ENCODE measurements around the gene GALNTL6. TPM values are rescaled to one million over a fixed set of nuclear protein-coding genes. Genes with fewer than 3 reads are reported as not detected.

The GALNTL6 gene
- total RNA-seq, 2 donors from 2014 or later, result 0.71 TPM; not detected in 1

DNA sequence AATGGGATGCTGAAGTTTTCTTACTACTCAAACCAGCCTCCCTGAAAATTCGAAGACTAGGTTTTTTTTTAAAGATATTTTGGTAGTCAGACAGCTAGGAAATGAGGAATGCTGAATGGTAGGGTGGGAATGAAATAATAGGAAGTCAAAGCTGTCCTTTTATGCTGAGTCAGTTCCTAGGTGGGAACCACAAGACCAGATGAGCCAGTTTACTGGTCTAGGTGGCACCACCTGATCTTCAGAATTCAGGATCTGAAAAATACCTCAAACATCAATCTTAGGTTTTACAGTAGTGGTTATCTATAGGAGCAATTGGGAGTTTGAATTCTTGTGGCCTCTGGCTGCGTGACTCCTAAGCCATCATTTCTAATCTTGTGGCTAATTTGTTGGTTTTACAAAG is 1172.3 kb downstream of the GALNTL6 start:
- Histone ChIP-seq H3K9ac (ENCODE audit: extremely low read depth, low read length, poor library complexity, severe bottlenecking) (no peak overlapping the region), H3K4me3 (ENCODE audit: low read length) (no peak overlapping the region), H3K36me3 (ENCODE audit: control insufficient read depth, insufficient read depth, low read length) (no peaks in the 10 kb centered on the region), H3K27ac (ENCODE audit: low read depth, low read length) (no peak overlapping the region), H3K4me1 (ENCODE audit: control insufficient read depth, insufficient read depth, low read length) (no peaks in the 10 kb centered on the region), H3K27me3 (ENCODE audit: control insufficient read depth, insufficient read depth, low read length, poor library complexity, severe bottlenecking) (no peaks in the 10 kb centered on the region), H3K9me3 (ENCODE audit: control insufficient read depth, low read length) (peaks cover 3% of the 10 kb centered on the region)
- WGBS, 2 experiments (ENCODE audit: insufficient coverage in 1 of 2, insufficient read length in 1 of 2), result 94 to 100% methylated on average over 1 to 2 of the region's 2 CpGs
- no peak overlapping the region for H3K27ac Mint-ChIP-seq
- peaks cover 5% of the 10 kb centered on the region for H3K4me1 Mint-ChIP-seq
- no peaks in the 10 kb centered on the region for H3K36me3 Mint-ChIP-seq (ENCODE audit: low read depth)
- H3K4me3 Mint-ChIP-seq, result no peak overlapping the region
- H3K27me3 Mint-ChIP-seq (ENCODE audit: insufficient read depth), result no peaks in the 10 kb centered on the region
- TF ChIP-seq, protein P1, sequence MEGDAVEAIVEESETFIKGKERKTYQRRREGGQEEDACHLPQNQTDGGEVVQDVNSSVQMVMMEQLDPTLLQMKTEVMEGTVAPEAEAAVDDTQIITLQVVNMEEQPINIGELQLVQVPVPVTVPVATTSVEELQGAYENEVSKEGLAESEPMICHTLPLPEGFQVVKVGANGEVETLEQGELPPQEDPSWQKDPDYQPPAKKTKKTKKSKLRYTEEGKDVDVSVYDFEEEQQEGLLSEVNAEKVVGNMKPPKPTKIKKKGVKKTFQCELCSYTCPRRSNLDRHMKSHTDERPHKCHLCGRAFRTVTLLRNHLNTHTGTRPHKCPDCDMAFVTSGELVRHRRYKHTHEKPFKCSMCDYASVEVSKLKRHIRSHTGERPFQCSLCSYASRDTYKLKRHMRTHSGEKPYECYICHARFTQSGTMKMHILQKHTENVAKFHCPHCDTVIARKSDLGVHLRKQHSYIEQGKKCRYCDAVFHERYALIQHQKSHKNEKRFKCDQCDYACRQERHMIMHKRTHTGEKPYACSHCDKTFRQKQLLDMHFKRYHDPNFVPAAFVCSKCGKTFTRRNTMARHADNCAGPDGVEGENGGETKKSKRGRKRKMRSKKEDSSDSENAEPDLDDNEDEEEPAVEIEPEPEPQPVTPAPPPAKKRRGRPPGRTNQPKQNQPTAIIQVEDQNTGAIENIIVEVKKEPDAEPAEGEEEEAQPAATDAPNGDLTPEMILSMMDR (conservative IDR thresholded peaks at IDR 0.05), result no peak
- H3K9me3 Mint-ChIP-seq, result peaks cover 25% of the 10 kb centered on the region
- DNase-seq, result no peak

DNA sequence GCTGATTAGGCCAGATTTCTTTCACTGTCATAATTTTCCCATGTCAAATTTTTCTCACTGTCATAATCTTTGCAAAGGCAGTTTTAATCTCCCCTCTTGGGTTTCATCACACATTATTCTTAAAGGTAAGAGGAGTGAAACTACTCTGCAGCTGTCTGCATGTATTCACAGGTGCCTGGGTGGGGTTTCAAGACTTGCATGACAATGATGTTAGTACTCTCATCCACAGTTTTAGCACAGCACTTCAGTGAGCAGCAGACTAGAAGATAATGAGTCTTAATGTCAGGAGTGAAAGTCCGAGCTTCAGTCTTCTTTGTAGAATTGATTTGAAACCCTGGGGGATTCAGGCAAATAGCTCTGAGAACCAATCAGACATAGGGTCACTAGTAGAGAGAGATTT is 1172.9 kb downstream of the GALNTL6 start:
- WGBS, 2 experiments (ENCODE audit: insufficient coverage in 1 of 2, insufficient read length in 1 of 2), result 74% methylated on average over 1 of the region's 1 CpG; no CpG with 5 or more reads in 1 of the 2 experiments
- no peak overlapping the region for H3K27ac ChIP-seq (ENCODE audit: low read depth, low read length)

DNA sequence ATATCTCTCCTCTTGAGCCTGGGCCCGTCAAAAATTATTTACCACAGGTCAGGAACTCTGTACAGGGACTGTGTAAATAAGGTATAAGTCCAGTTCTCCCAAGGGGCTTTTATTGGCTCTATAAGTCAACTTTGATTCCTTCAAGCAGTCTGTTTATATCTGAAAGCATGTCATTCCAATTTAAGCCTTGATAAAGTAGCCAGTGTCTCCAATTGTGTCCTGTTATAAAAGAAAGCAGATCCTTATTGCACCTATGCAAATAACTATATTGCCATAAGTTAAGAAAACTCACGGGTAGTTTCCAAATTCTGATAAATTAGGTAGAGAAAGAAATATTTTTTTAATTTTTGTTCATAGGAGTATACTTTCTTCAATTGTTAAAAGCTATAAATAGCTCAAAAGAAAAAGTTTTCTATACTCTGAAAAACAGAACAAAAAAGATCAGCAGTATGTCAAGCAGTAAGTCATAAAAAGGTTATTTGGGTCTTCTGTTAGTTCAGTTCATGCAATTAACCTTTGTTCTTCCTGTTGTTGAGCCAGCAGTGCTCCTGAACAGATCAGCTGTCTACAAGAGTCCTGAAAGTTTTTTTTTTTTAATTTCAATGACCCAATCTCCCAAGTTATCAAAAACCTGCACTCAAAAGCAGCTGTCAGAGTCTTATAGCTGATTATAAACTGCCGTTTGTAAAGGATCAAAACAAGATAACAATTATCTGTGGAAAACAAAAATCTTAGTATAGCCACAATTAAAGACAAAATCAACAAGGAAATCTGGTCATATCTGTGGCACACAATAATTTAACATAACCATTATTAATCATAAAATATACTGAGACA is 1177.0 kb downstream of the GALNTL6 start:
- Histone ChIP-seq H3K27ac (ENCODE audit: low read depth, low read length) (no peak overlapping the region), H3K27me3 (ENCODE audit: control insufficient read depth, insufficient read depth, low read length, poor library complexity, severe bottlenecking) (no peaks in the 10 kb centered on the region), H3K36me3 (ENCODE audit: control insufficient read depth, insufficient read depth, low read length) (no peaks in the 10 kb centered on the region), H3K9me3 (ENCODE audit: control insufficient read depth, low read length) (peaks cover 3% of the 10 kb centered on the region), H3K4me3 (ENCODE audit: low read length) (no peak overlapping the region), H3K4me1 (ENCODE audit: control insufficient read depth, insufficient read depth, low read length) (no peaks in the 10 kb centered on the region), H3K9ac (ENCODE audit: extremely low read depth, low read length, poor library complexity, severe bottlenecking) (no peak overlapping the region)
- 85 to 90% methylated on average over 1 to 2 of the region's 3 CpGs for WGBS, 2 experiments (ENCODE audit: insufficient coverage in 1 of 2, insufficient read length in 1 of 2)
- no peaks in the 10 kb centered on the region for H3K27me3 Mint-ChIP-seq (ENCODE audit: insufficient read depth)
- DNase-seq, result no peak
- H3K36me3 Mint-ChIP-seq (ENCODE audit: low read depth), result no peaks in the 10 kb centered on the region
- peaks cover 8% of the 10 kb centered on the region for H3K4me1 Mint-ChIP-seq
- TF ChIP-seq, protein P1 (conservative IDR thresholded peaks at IDR 0.05), result no peak
- peaks cover 20% of the 10 kb centered on the region for H3K9me3 Mint-ChIP-seq
- no peak overlapping the region for H3K4me3 Mint-ChIP-seq
- H3K27ac Mint-ChIP-seq, result no peak overlapping the region

More for the DNA sequence above, 1172.9 kb downstream of the GALNTL6 start:
- Mint-ChIP-seq H3K27ac (no peak overlapping the region), H3K36me3 (ENCODE audit: low read depth) (no peaks in the 10 kb centered on the region), H3K9me3 (peaks cover 25% of the 10 kb centered on the region), H3K4me1 (peaks cover 5% of the 10 kb centered on the region), H3K27me3 (ENCODE audit: insufficient read depth) (no peaks in the 10 kb centered on the region), H3K4me3 (no peak overlapping the region)
- H3K9me3 ChIP-seq (ENCODE audit: control insufficient read depth, low read length), result peaks cover 3% of the 10 kb centered on the region
- no peaks in the 10 kb centered on the region for H3K36me3 ChIP-seq (ENCODE audit: control insufficient read depth, insufficient read depth, low read length)
- no peaks in the 10 kb centered on the region for H3K27me3 ChIP-seq (ENCODE audit: control insufficient read depth, insufficient read depth, low read length, poor library complexity, severe bottlenecking)
- no peaks in the 10 kb centered on the region for H3K4me1 ChIP-seq (ENCODE audit: control insufficient read depth, insufficient read depth, low read length)
- H3K9ac ChIP-seq (ENCODE audit: extremely low read depth, low read length, poor library complexity, severe bottlenecking), result no peak overlapping the region
- TF ChIP-seq, protein P1 (conservative IDR thresholded peaks at IDR 0.05), result no peak
- DNase-seq, result no peak
- no peak overlapping the region for H3K4me3 ChIP-seq (ENCODE audit: low read length)

Data from endodermal cell (in vitro differentiated cells).